GM18505 (cell line): ENCODE data around the gene PRMT6.
A peak's percentile ranks its signal among the peaks of the same experiment; 100 is the strongest.
"Not testable (repeated sequence)": the region's sequence is repeated elsewhere in the genome, so short reads cannot be mapped to it uniquely, and the experiment has no call there.

Source experiments
- ATAC-seq: cut with Tn5 transposase; IDR thresholded peaks from one replicate; pipeline ENCODE4 v1.9.1; 2021; ENCODE audit not compliant: unreplicated experiment
- POLR2A ChIP-seq: IDR thresholded peaks from 4 replicates; pipeline ENCODE4 v1.6.1; 2011; ENCODE audit warnings: borderline replicate concordance; ENCODE audit not compliant: insufficient read depth, insufficient read length; ENCODE audit errors: extremely low read depth

PRMT6 gene

DNA sequence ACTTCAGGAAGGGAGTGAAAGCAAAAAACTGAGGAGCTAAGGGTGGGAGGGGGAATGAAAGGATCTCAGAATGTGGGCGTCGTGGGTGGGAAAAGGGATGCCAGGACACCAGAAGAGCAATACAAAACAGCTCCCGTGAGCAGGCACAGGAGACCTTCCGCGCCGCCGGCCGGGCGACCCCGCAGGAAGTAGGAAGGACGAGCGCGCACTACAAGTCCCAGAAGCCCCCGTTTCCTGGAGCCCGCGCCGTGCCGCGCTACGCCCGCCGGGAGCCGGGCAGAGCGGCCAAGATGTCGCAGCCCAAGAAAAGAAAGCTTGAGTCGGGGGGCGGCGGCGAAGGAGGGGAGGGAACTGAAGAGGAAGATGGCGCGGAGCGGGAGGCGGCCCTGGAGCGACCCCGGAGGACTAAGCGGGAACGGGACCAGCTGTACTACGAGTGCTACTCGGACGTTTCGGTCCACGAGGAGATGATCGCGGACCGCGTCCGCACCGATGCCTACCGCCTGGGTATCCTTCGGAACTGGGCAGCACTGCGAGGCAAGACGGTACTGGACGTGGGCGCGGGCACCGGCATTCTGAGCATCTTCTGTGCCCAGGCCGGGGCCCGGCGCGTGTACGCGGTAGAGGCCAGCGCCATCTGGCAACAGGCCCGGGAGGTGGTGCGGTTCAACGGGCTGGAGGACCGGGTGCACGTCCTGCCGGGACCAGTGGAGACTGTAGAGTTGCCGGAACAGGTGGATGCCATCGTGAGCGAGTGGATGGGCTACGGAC lies at the start of gene PRMT6:
Gene PRMT6, plus strand, starts transcription at position 249 of the 771 bp plus-strand sequence. Its CDS starts 42 bp downstream, at position 291.
- peak; percentile 80 for TF ChIP-seq POLR2A
- ATAC-seq: peak; percentile 94

DNA sequence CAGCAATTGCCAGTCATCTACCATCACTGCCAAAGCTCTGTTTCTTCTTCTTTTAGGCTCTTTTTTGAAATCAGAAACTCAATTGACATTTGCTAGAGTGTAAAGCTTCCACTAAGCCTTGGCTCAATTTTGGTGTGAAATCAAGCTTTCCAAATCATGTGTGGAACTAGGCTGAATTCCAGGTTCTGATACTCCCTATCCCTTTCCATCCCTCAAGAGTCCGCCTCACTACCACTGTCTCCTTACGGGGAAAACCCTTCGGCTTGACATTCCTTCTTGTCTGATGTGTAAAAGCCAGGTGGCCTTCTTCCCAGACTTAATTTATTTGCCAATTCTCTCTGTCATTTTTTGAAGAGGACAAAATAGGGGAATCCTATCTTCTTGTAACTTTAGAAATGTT lies 47.2 kb upstream of the PRMT6 start:
- TF ChIP-seq POLR2A: no peak
- ATAC-seq: no peak

DNA sequence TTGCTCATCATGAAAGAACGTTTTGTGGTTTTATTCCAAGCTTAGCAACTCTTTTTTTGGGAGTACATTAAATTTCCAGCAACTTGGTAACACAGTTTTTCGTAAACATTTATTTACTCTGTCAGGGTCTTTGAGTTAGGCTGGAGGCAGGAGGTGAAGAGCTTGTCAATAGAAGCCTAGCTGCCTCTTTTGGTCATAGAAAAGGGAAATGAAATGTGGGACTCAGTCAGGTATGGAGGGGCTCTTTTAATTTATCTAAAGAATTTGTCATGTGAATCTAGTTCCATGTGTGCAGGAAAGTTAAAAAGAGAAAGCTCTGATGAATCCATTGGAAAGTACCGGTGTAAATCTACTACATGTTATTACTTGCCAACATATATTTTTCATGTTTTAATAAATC lies 45.9 kb upstream of the PRMT6 start:
- peak; percentile 72 for ATAC-seq

DNA sequence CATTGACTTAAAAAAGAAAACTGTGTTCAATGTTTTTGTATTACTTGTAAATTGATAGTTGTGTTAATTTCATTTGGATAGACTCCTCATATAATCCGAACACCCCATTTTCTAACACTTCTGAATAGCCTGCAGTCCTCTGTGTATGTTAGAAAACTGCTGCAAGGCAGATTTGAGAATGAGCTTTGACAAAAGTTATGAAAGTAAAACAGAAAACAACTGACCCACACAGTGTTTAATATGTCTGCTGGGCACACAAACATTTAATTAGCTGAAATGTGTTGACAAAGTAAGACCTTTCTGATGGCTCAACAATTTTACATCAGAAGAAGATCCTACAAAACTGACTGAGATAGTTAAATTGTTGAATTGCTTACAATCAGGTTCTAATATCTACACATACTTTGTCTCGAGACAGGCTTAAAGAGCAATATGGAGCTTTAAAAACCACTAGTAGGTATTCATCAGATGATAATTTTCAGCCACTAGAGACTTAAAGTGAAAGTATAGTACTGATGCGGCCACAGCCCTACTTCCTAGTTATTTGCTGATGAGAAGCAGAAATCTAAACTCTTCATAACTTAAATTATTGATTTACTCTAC lies 40.0 kb upstream of the PRMT6 start:
- no peak for TF ChIP-seq POLR2A
- peak; percentile 82 for ATAC-seq

More for the DNA sequence above, 45.9 kb upstream of the PRMT6 start:
- TF ChIP-seq POLR2A: no peak

DNA sequence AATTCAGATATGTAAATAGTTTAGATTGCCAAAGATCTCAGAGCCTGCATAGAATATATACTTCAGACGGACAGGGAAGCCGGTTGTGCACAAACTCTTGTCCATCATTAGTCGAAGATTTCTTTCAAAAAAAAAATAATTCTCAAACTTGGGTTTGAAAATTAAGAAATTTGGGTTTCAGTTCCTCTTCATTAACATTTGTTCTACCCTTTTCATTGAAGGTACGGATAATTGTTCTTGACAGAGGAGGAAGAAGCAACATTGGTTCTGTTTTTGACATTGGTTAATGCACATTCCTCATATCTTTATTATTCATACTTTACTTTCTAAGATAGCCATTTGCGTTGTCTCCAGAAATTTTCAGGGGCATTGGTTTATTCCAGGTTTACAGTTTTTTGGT lies 38.0 kb upstream of the PRMT6 start:
- TF ChIP-seq POLR2A: no peak
- no peak for ATAC-seq

DNA sequence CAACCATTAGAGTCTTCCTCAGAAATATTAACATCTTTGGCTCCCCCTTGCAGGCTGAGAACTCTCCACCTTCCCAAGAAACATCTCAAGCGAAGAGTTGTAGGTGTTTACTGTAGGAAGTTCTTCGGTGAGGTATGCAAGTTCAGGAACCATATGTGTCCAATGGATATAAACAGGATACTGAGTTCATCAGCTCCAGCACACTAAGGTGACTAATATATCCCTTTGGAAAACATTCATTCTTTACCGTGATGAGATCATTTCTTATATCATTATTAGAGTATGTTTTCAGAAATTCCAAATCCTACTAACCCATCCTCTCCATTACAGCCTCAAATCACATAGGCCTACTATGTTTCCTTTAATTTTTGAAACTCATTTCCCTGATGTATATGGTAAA lies 37.3 kb upstream of the PRMT6 start:
- no peak for TF ChIP-seq POLR2A
- ATAC-seq: no peak

DNA sequence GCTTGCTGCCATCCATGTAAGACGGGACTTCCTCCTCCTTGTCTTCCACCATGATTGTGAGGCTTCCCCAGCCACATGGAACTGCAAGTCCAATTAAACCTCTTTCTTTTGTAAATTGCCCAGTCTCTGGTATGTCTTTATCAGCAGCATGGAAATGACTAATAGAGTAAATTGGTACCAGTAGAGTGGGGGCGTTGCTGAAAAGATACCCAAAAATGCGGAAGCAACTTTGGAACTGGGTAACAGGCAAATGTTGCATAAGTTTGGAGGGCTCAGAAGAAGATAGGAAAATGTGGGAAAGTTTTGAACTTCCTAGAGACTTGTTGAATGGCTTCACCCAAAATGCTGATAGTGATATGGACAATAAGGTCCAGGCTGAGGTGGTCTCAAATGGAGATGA lies 17.6 kb upstream of the PRMT6 start:
- ATAC-seq: not testable (repeated sequence)

DNA sequence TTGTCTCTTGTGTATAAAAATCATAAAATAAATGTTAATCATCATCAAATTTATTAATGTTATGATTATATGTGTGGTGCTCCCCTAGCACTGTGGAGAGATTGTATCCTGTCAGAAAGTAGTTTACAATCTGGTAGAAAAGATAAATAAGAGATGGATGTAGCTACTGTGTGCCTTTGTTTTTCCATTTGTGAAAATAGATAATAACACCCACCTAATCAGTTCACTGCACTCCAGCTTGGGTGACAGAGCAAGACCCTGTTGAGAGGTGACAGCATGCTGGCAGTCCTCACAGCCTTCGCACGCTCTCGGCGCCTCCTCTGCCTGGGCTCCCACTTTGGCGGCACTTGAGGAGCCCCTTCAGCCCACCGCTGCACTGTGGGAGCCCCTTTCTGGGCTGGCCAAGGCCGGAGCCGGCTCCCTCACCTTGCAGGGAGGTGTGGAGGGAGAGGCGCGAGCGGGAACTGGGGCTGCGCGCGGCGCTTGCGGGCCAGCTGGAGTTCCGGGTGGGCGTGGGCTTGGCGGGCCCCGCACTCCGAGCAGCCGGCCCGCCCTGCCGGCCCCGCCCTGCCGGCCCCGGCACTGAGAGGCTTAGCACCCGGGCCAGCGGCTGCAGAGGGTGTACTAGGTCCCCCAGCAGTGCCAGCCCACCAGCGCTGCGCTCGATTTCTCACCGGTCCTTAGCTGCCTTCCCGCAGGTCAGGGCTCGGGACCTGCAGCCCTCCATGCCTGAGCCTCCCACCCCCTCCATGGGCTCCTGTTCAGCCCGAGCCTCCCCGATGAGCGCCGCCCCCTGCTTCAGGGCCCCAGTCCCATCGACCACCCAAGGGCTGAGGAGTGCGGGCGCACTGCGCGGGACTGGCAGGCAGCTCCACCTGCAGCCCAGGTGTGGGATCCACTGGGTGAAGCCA lies 11.9 kb upstream of the PRMT6 start:
- not testable (repeated sequence) for ATAC-seq

DNA sequence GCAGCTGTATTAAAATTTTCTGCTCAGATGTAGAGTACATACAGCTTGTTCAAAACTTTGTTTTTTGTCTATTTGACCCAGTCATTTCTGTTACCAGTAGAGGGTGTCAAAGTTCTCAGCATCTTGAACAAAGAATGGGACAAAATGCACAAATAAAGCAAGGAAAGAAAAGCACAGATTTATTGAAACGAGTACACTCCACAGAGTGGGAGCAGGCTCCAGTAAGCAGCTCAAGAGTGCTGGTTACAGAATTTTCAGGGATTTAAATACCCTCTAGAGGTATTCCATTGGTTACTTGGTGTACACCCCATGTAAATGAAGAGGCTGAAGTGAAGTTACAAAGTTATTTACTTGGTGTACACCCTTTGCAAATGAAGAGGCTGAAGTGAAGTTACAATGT lies 8.9 kb upstream of the PRMT6 start:
- no peak for TF ChIP-seq POLR2A
- ATAC-seq: no peak

DNA sequence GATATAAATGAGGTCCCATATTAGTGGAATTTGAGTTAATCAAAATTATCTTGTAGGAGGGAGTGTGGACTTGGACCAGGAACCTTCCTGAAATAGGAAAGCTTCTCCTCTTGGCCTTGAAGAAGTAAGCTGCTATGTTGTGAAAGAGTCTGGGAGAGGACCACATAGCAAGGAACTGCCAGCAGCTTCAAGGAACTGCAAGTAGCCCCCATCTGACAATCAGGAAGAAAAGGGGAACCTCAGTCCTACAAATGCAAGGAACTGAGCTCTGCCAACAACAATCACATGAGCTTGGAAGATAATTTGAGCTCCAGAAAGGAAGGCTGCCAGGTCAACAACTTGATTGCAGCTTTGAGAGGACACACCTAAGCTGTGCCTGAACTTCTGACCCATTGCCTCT lies 8.2 kb upstream of the PRMT6 start:
- no peak for TF ChIP-seq POLR2A
- ATAC-seq: no peak

DNA sequence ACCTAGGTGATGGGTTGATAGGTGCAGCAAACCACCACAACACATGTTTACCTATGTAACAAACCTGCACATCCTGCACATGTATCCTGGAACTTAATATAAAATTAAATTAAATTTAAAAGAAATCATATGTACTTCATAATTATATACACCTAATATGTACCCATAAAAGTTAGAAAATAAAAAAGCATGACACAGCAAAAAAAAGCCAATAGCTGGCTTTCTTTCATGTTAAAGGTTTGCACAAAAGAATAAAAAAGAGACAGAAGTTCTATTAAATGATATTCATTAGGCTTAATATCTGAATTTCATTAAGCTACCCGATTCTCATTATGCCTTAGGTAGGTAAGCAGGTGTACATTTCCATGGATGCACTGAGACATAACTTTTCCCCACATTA lies 5.2 kb upstream of the PRMT6 start:
- ATAC-seq: no peak
- TF ChIP-seq POLR2A: no peak

DNA sequence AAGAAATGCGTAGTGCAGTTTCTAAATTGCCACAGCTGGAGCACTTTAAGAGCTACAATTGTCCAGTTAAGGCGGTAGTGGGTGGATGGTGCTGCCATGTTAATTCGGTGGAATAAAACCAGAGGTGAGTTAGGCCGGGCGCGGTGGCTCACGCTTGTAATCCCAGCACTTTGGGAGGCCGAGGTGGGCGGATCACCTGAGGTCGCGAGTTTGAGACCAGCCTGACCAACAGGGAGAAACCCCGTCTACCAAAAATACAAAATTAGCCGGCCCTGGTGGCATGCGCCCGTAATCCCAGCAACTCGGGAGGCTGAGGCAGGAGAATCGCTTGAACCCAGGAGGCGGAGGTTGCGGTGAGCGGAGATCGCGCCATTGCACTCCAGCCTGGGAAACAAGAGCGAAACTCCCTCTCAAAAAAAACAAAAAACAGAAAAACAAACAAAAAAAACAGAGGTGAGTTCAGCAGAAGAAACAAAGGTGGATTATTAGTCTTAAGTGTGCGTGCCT lies 502 bp upstream of the PRMT6 start:
- ATAC-seq: not testable (repeated sequence)

DNA sequence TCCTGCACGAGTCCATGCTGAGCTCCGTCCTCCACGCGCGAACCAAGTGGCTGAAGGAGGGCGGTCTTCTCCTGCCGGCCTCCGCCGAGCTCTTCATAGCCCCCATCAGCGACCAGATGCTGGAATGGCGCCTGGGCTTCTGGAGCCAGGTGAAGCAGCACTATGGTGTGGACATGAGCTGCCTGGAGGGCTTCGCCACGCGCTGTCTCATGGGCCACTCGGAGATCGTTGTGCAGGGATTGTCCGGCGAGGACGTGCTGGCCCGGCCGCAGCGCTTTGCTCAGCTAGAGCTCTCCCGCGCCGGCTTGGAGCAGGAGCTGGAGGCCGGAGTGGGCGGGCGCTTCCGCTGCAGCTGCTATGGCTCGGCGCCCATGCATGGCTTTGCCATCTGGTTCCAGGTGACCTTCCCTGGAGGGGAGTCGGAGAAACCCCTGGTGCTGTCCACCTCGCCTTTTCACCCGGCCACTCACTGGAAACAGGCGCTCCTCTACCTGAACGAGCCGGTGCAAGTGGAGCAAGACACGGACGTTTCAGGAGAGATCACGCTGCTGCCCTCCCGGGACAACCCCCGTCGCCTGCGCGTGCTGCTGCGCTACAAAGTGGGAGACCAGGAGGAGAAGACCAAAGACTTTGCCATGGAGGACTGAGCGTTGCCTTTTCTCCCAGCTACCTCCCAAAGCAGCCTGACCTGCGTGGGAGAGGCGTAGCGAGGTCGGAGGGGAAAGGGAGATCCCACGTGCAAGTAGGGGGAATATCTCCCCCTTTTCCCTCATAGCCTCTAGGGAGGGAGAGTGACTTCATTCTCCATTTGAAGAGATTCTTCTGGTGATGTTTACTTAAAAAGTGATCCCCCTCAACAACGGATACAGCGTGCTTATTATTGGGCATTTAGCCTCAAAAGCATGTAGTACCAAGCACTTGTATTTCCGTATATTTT lies 991 bp downstream of the PRMT6 start:
- peak; percentile 56 for ATAC-seq
- peak; percentile 58 for TF ChIP-seq POLR2A
